Neuronal stem cell (in vitro differentiated cells): ENCODE measurements around the gene MEF2C.

Source experiments
- DNase-seq: peaks from one replicate; pipeline ENCODE4 v3.0.0-alpha.2; 2013; ENCODE audit warnings: low spot score
- H2AFZ ChIP-seq: one replicate; pipeline ENCODE4 v1.6.1; 2013; ENCODE audit warnings: mild to moderate bottlenecking, low read length, inconsistent platforms
- H2AK5ac ChIP-seq: 2 replicates; pipeline ENCODE4 v1.6.1; 2013; ENCODE audit warnings: low read depth, mild to moderate bottlenecking, inconsistent platforms, low read length, moderate library complexity, mixed read lengths
- H2BK120ac ChIP-seq: 2 replicates; pipeline ENCODE4 v1.6.1; 2013; ENCODE audit warnings: low read depth, mild to moderate bottlenecking, inconsistent platforms, low read length, moderate library complexity, mixed read lengths
- H2BK12ac ChIP-seq: one replicate; pipeline ENCODE4 v1.6.1; 2013; ENCODE audit warnings: low read length, inconsistent platforms
- H2BK15ac ChIP-seq: 2 replicates; pipeline ENCODE4 v1.6.1; 2013; ENCODE audit warnings: mild to moderate bottlenecking, low read length, inconsistent platforms, mixed read lengths
- H2BK5ac ChIP-seq: one replicate; pipeline ENCODE4 v1.6.1; 2013; ENCODE audit warnings: inconsistent platforms, mild to moderate bottlenecking, low read length, moderate library complexity
- H3K14ac ChIP-seq: one replicate; pipeline ENCODE4 v1.6.1; 2013; ENCODE audit warnings: low read length, inconsistent platforms
- H3K18ac ChIP-seq: 2 replicates; pipeline ENCODE4 v1.6.1; 2013; ENCODE audit warnings: low read length, inconsistent platforms
- H3K23ac ChIP-seq: 2 replicates; pipeline ENCODE4 v1.6.1; 2013; ENCODE audit warnings: low read depth, mild to moderate bottlenecking, mixed read lengths, low read length, inconsistent platforms; ENCODE audit not compliant: poor library complexity
- H3K27ac ChIP-seq: replicated peaks from 3 replicates; pipeline ENCODE4 v1.5.1; 2013; ENCODE audit warnings: low read length, inconsistent platforms
- H3K27me3 ChIP-seq, 3 experiments: 2 replicates each; pipeline ENCODE4 v1.6.1; 2013; ENCODE audit warnings: low read length in 3 of 3, mild to moderate bottlenecking in 2 of 3, inconsistent platforms in 1 of 3, low read depth in 1 of 3, mixed read lengths in 1 of 3, moderate library complexity in 1 of 3; ENCODE audit not compliant: control insufficient read depth in 3 of 3, insufficient read depth in 3 of 3
- H3K36me3 ChIP-seq, 2 donors: replicated peaks in 1 of 2; 2 replicates each; pipeline ENCODE4 v1.6.1; 2013; ENCODE audit warnings: low read length in 2 of 2; ENCODE audit not compliant: control insufficient read depth in 2 of 2, insufficient read depth in 2 of 2
- H3K4ac ChIP-seq: 2 replicates; pipeline ENCODE4 v1.6.1; 2013; ENCODE audit warnings: inconsistent platforms, mild to moderate bottlenecking, low read length, moderate library complexity
- H3K4me1 ChIP-seq, 2 donors: 1 replicate in 1 of 2; 2 replicates in 1 of 2; pipeline ENCODE4 v1.6.1; 2013; ENCODE audit warnings: low read length in 2 of 2, low read depth in 1 of 2; ENCODE audit not compliant: control insufficient read depth in 2 of 2, insufficient read depth in 1 of 2
- H3K4me2 ChIP-seq: one replicate; pipeline ENCODE4 v1.6.1; 2013; ENCODE audit warnings: mild to moderate bottlenecking, low read length, inconsistent platforms; ENCODE audit not compliant: insufficient read depth, poor library complexity, severe bottlenecking
- H3K4me3 ChIP-seq, 2 donors: 2 replicates each; pipeline ENCODE4 v1.5.1; 2013; ENCODE audit warnings: low read length in 2 of 2, mild to moderate bottlenecking in 2 of 2, inconsistent platforms in 1 of 2, moderate library complexity in 1 of 2
- H3K79me1 ChIP-seq: one replicate; pipeline ENCODE4 v1.6.1; 2013; ENCODE audit warnings: low read depth, mild to moderate bottlenecking, inconsistent platforms, low read length, moderate library complexity
- H3K9ac ChIP-seq: one replicate; pipeline ENCODE4 v1.6.1; 2013; ENCODE audit warnings: mild to moderate bottlenecking, low read depth, low read length, inconsistent platforms; ENCODE audit not compliant: poor library complexity
- H3K9me3 ChIP-seq, 2 donors: replicated peaks in 1 of 2; 2 replicates each; pipeline versions ENCODE3 to v1.6.1; 2013; ENCODE audit warnings: low read length in 2 of 2, mild to moderate bottlenecking in 2 of 2, inconsistent platforms in 1 of 2, low read depth in 1 of 2, mixed read lengths in 1 of 2, moderate library complexity in 1 of 2; ENCODE audit not compliant: control insufficient read depth in 2 of 2, insufficient read depth in 1 of 2
- H4K8ac ChIP-seq: one replicate; pipeline ENCODE4 v1.6.1; 2013; ENCODE audit warnings: low read depth, mild to moderate bottlenecking, inconsistent platforms, low read length, moderate library complexity
- H4K91ac ChIP-seq: one replicate; pipeline ENCODE4 v1.6.1; 2013; ENCODE audit warnings: low read length, low read depth, mild to moderate bottlenecking, inconsistent platforms; ENCODE audit not compliant: poor library complexity
- WGBS, 2 donors: extraction: QIAGEN DNeasy Blood & Tissue Kit; methylation state at CpG; one replicate each; pipeline ENCODE4 v1.1.7; 2013; ENCODE audit warnings: missing lambda C conversion rate in 2 of 2, mixed read lengths in 1 of 2; ENCODE audit not compliant: insufficient read length in 2 of 2, insufficient replicate concordance in 1 of 2; ENCODE audit errors: extremely low coverage in 2 of 2; 5-methylcytosine and 5-hydroxymethylcytosine counted together

MEF2C gene

GRCh38 chr5:88761269-88761850 lies 121.6 kb downstream of the MEF2C start:
- no peak overlapping the region for H3K18ac ChIP-seq

GRCh38 chr5:88760527-88760926 lies 122.5 kb downstream of the MEF2C start:
- Histone ChIP-seq H3K9me3 (no peaks in the 10 kb centered on the region), H3K27me3 (no peaks in the 10 kb centered on the region), H3K18ac (no peak overlapping the region), H3K4ac (no peak overlapping the region), H3K9ac (no peak overlapping the region), H3K79me1 (no peaks in the 10 kb centered on the region), H2BK12ac (no peak overlapping the region), H4K8ac (no peak overlapping the region), H3K4me1 (no peaks in the 10 kb centered on the region), H3K36me3 (no peaks in the 10 kb centered on the region), H2AK5ac (no peak overlapping the region), H2BK120ac (no peak overlapping the region), H3K14ac (no peak overlapping the region), H3K27ac (no peak overlapping the region), H4K91ac (no peak overlapping the region), H3K4me3 (no peak overlapping the region), H3K4me2 (no peak overlapping the region), H2BK15ac (no peak overlapping the region), H3K23ac (no peak overlapping the region), H2BK5ac (no peak overlapping the region), H2AFZ (no peak overlapping the region)
- no CpG with 5 or more reads among the region's 4 CpGs for WGBS, 2 donors
- no peak for DNase-seq

More at GRCh38 chr5:88761269-88761850, 121.6 kb downstream of the MEF2C start:
- Histone ChIP-seq H3K27me3 (no peaks in the 10 kb centered on the region), H2AFZ (no peak overlapping the region), H2BK12ac (no peak overlapping the region), H4K91ac (no peak overlapping the region), H3K4me3 (no peak overlapping the region), H3K36me3 (no peaks in the 10 kb centered on the region), H3K27ac (no peak overlapping the region), H4K8ac (no peak overlapping the region), H2AK5ac (no peak overlapping the region), H3K4ac (no peak overlapping the region), H3K79me1 (no peaks in the 10 kb centered on the region), H3K23ac (no peak overlapping the region), H3K9ac (no peak overlapping the region), H3K4me2 (no peak overlapping the region), H2BK120ac (no peak overlapping the region), H3K14ac (no peak overlapping the region), H2BK5ac (no peak overlapping the region), H3K4me1 (no peaks in the 10 kb centered on the region), H2BK15ac (no peak overlapping the region), H3K9me3 (no peaks in the 10 kb centered on the region)
- DNase-seq, result no peak
- WGBS, 2 donors, result no CpG with 5 or more reads among the region's 8 CpGs

- Histone ChIP-seq H2AK5ac (no peak overlapping the region), H2AFZ (no peak overlapping the region), H3K18ac (no peak overlapping the region), H2BK12ac (no peak overlapping the region), H3K4ac (no peak overlapping the region), H3K9me3 (no peaks in the 10 kb centered on the region), H3K4me3 (no peak overlapping the region), H3K4me1 (no peaks in the 10 kb centered on the region), H3K23ac (no peak overlapping the region), H3K9ac (no peak overlapping the region), H2BK5ac (no peak overlapping the region), H3K4me2 (no peak overlapping the region), H3K14ac (no peak overlapping the region), H4K8ac (no peak overlapping the region), H3K79me1 (no peaks in the 10 kb centered on the region), H3K27me3 (no peaks in the 10 kb centered on the region), H4K91ac (no peak overlapping the region), H3K27ac (no peak overlapping the region), H2BK120ac (no peak overlapping the region), H2BK15ac (no peak overlapping the region), H3K36me3 (no peaks in the 10 kb centered on the region)
- no peak for DNase-seq
- WGBS, 2 donors, result no CpG with 5 or more reads among the region's 6 CpGs
Measured at GRCh38 chr5:88758591-88758990, 124.4 kb downstream of the MEF2C start.

GRCh38 chr5:88758184-88758583 lies 124.8 kb downstream of the MEF2C start:
- H2BK15ac ChIP-seq, result no peak overlapping the region
- WGBS, 2 donors, result no CpG with 5 or more reads among the region's 5 CpGs
- H2BK5ac ChIP-seq, result no peak overlapping the region

More at GRCh38 chr5:88758184-88758583, 124.8 kb downstream of the MEF2C start:
- Histone ChIP-seq H3K27ac (no peak overlapping the region), H3K14ac (no peak overlapping the region), H4K91ac (no peak overlapping the region), H2BK120ac (no peak overlapping the region), H3K36me3 (no peaks in the 10 kb centered on the region), H3K9me3 (no peaks in the 10 kb centered on the region), H3K4me2 (no peak overlapping the region), H4K8ac (no peak overlapping the region), H3K27me3 (no peaks in the 10 kb centered on the region), H3K9ac (no peak overlapping the region), H3K79me1 (no peaks in the 10 kb centered on the region), H2BK12ac (no peak overlapping the region), H3K4me3 (no peak overlapping the region), H3K18ac (no peak overlapping the region), H3K4ac (no peak overlapping the region), H2AK5ac (no peak overlapping the region), H3K4me1 (no peaks in the 10 kb centered on the region), H2AFZ (no peak overlapping the region), H3K23ac (no peak overlapping the region)
- no peak for DNase-seq
